Measurements from ENCODE around the gene RBM20. TPM values are rescaled to one million over a fixed set of nuclear protein-coding genes. Genes with fewer than 3 reads are reported as not detected.

The RBM20 gene
- total RNA-seq, 2 experiments from 2014 or later: 0.40 to 0.50 TPM

DNA sequence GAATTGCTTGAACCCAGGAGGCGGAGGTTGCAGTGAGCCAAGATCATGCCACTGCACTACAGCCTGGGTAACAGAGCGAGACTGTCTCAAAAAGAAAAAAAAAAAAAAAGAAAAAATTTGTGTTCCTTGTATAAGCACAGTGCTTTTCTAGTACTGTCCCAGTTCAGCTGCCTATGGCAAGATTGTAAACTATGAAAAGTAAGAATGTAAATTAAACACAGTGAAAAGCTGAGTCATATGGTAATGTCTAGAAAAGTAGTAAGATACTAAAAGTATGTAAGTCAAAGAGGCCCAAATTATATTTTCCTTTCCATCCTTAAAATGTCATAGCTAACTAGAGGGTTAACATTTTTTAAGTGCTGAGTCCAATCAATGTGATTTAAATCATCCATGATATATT lies 42.8 kb downstream of the RBM20 start:
- intact Hi-C loops (cut with micrococcal nuclease): no loop called here
- Mint-ChIP-seq H3K36me3 (ENCODE audit: low read depth) (no peaks in the 10 kb centered on the region), H3K27me3 (ENCODE audit: low read depth) (no peaks in the 10 kb centered on the region), H3K9me3 (no peaks in the 10 kb centered on the region), H3K27ac (no peak overlapping the region), H3K4me3 (no peak overlapping the region), H3K4me1 (ENCODE audit: low read depth) (no peaks in the 10 kb centered on the region)
- CTCF ChIA-PET: no interaction called here
- DNase-seq: no peak

- no peaks in the 10 kb centered on the region for H3K36me3 Mint-ChIP-seq (ENCODE audit: low read depth)
- CTCF ChIA-PET: interaction anchor here (0.9 kb wide), 1 partner anchor 9 kb away, joined by 3 read pairs; no protein-coding TSS in a partner anchor
- no peak overlapping the region for H3K27ac Mint-ChIP-seq
- no peaks in the 10 kb centered on the region for H3K27me3 Mint-ChIP-seq (ENCODE audit: low read depth)
- intact Hi-C loops (cut with micrococcal nuclease): no loop called here
- no peak for DNase-seq
- no peak overlapping the region for H3K4me3 Mint-ChIP-seq
- H3K9me3 Mint-ChIP-seq: no peaks in the 10 kb centered on the region
- H3K4me1 Mint-ChIP-seq (ENCODE audit: low read depth): no peaks in the 10 kb centered on the region
These were observed 43.3 kb downstream of the RBM20 start for GRCh38 chr10:110687400-110687799.

DNA sequence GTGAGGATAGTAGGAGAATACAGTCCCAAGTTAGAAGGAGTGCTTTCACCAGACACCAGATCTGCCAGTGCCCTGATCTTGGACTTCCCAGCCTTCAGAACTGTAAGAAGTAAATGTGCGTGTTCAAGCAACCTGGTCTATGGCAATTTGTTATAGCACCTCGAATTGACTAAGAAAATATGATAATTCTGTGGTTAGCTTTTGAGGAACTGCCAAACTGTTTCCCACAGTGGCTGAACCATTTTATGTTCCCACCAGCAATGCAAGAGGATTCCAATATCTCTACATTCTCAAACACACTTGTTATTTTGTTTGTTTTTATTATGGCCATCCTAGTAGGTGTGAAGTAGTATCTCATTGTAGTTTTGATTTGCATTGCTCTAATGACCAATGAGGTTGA lies 47.0 kb downstream of the RBM20 start:
- CTCF ChIA-PET: no interaction called here
- H3K4me1 Mint-ChIP-seq (ENCODE audit: low read depth): no peaks in the 10 kb centered on the region
- H3K27me3 Mint-ChIP-seq (ENCODE audit: low read depth): no peaks in the 10 kb centered on the region
- intact Hi-C loops (cut with micrococcal nuclease): no loop called here
- peaks cover 5% of the 10 kb centered on the region for H3K9me3 Mint-ChIP-seq
- H3K27ac Mint-ChIP-seq: no peak overlapping the region
- H3K36me3 Mint-ChIP-seq (ENCODE audit: low read depth): no peaks in the 10 kb centered on the region
- H3K4me3 Mint-ChIP-seq: no peak overlapping the region
- DNase-seq: no peak

GRCh38 chr10:110694263-110694662 lies 50.1 kb downstream of the RBM20 start:
- Mint-ChIP-seq H3K27ac (no peak overlapping the region), H3K4me1 (ENCODE audit: low read depth) (no peaks in the 10 kb centered on the region), H3K27me3 (ENCODE audit: low read depth) (no peaks in the 10 kb centered on the region), H3K9me3 (peaks cover 5% of the 10 kb centered on the region), H3K4me3 (no peak overlapping the region), H3K36me3 (ENCODE audit: low read depth) (no peaks in the 10 kb centered on the region)
- DNase-seq: no peak
- intact Hi-C loops (cut with micrococcal nuclease): no loop called here
- CTCF ChIA-PET: no interaction called here

GRCh38 chr10:110694820-110695538 lies 50.8 kb downstream of the RBM20 start:
- CTCF ChIA-PET: no interaction called here
- no peak overlapping the region for H3K27ac Mint-ChIP-seq
- no peaks in the 10 kb centered on the region for H3K4me1 Mint-ChIP-seq (ENCODE audit: low read depth)
- H3K9me3 Mint-ChIP-seq: peaks cover 5% of the 10 kb centered on the region
- intact Hi-C loops (cut with micrococcal nuclease): no loop called here
- no peaks in the 10 kb centered on the region for H3K27me3 Mint-ChIP-seq (ENCODE audit: low read depth)
- H3K4me3 Mint-ChIP-seq: no peak overlapping the region
- H3K36me3 Mint-ChIP-seq (ENCODE audit: low read depth): no peaks in the 10 kb centered on the region
- DNase-seq: no peak

- no peak for DNase-seq
- Mint-ChIP-seq H3K9me3 (peaks cover 5% of the 10 kb centered on the region), H3K4me1 (ENCODE audit: low read depth) (no peaks in the 10 kb centered on the region), H3K27me3 (ENCODE audit: low read depth) (no peaks in the 10 kb centered on the region), H3K4me3 (no peak overlapping the region), H3K27ac (no peak overlapping the region), H3K36me3 (ENCODE audit: low read depth) (no peaks in the 10 kb centered on the region)
- intact Hi-C loops (cut with micrococcal nuclease): no loop called here
- CTCF ChIA-PET: no interaction called here
These were observed 51.4 kb downstream of the RBM20 start for GRCh38 chr10:110695539-110695886.

GRCh38 chr10:110696436-110696835 lies 52.3 kb downstream of the RBM20 start:
- intact Hi-C loops (cut with micrococcal nuclease): no loop called here
- peaks cover 5% of the 10 kb centered on the region for H3K9me3 Mint-ChIP-seq
- CTCF ChIA-PET: interaction anchor here (0.7 to 0.8 kb wide), 3 partner anchors 150 to 886 kb away, joined by 3 to 5 read pairs (median 5); no protein-coding TSS in a partner anchor
- H3K4me1 Mint-ChIP-seq (ENCODE audit: low read depth): peaks cover 3% of the 10 kb centered on the region
- H3K36me3 Mint-ChIP-seq (ENCODE audit: low read depth): no peaks in the 10 kb centered on the region
- H3K27ac Mint-ChIP-seq: no peak overlapping the region
- DNase-seq: no peak
- no peaks in the 10 kb centered on the region for H3K27me3 Mint-ChIP-seq (ENCODE audit: low read depth)
- H3K4me3 Mint-ChIP-seq: no peak overlapping the region

GRCh38 chr10:110698340-110698739 lies 54.2 kb downstream of the RBM20 start:
- Mint-ChIP-seq H3K4me1 (ENCODE audit: low read depth) (peaks cover 3% of the 10 kb centered on the region), H3K27ac (no peak overlapping the region), H3K9me3 (peaks cover under 1% of the 10 kb centered on the region), H3K4me3 (no peak overlapping the region), H3K36me3 (ENCODE audit: low read depth) (no peaks in the 10 kb centered on the region), H3K27me3 (ENCODE audit: low read depth) (no peaks in the 10 kb centered on the region)
- no peak for DNase-seq
- CTCF ChIA-PET: no interaction called here
- intact Hi-C loops (cut with micrococcal nuclease): no loop called here

GRCh38 chr10:110698782-110699201 lies 54.7 kb downstream of the RBM20 start:
- no peak overlapping the region for H3K4me3 Mint-ChIP-seq
- no peaks in the 10 kb centered on the region for H3K9me3 Mint-ChIP-seq
- CTCF ChIA-PET: no interaction called here
- H3K36me3 Mint-ChIP-seq (ENCODE audit: low read depth): no peaks in the 10 kb centered on the region
- no peak for DNase-seq
- H3K27ac Mint-ChIP-seq: no peak overlapping the region
- no peaks in the 10 kb centered on the region for H3K27me3 Mint-ChIP-seq (ENCODE audit: low read depth)
- peaks cover 3% of the 10 kb centered on the region for H3K4me1 Mint-ChIP-seq (ENCODE audit: low read depth)
- intact Hi-C loops (cut with micrococcal nuclease): no loop called here

DNA sequence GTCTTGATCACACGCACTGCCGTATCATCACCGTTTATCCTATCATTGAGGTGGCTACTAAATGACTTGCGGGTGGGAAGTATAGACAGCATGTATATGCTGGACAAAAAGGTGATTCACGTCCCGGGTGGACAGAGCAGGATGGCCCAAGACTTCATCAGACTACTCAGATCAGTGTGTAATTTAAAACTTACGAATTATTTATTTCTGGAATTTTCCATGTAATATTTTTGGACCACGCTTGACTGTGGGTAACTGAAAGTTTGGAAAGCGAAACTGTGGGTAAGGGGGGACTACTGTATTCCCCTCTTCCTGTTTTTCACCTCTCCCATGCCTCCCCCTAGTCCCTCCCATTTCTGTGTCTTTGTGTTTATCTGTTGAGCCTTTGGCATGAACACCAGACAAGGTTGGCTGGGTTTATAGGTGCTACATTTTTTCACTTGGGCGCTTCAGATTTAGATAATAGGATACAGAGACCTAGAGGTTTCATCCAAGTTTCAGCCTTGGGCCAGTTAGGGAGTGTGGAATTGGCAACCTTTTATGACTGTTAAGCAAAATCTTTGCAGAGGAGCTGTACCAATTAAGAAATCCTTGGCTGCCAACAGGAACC lies 55.8 kb downstream of the RBM20 start:
- Mint-ChIP-seq H3K4me3 (no peak overlapping the region), H3K9me3 (no peaks in the 10 kb centered on the region), H3K4me1 (ENCODE audit: low read depth) (peaks cover 3% of the 10 kb centered on the region), H3K27ac (no peak overlapping the region), H3K36me3 (ENCODE audit: low read depth) (no peaks in the 10 kb centered on the region), H3K27me3 (ENCODE audit: low read depth) (no peaks in the 10 kb centered on the region)
- intact Hi-C loops (cut with micrococcal nuclease): no loop called here
- CTCF ChIA-PET: no interaction called here
- DNase-seq: no peak

DNA sequence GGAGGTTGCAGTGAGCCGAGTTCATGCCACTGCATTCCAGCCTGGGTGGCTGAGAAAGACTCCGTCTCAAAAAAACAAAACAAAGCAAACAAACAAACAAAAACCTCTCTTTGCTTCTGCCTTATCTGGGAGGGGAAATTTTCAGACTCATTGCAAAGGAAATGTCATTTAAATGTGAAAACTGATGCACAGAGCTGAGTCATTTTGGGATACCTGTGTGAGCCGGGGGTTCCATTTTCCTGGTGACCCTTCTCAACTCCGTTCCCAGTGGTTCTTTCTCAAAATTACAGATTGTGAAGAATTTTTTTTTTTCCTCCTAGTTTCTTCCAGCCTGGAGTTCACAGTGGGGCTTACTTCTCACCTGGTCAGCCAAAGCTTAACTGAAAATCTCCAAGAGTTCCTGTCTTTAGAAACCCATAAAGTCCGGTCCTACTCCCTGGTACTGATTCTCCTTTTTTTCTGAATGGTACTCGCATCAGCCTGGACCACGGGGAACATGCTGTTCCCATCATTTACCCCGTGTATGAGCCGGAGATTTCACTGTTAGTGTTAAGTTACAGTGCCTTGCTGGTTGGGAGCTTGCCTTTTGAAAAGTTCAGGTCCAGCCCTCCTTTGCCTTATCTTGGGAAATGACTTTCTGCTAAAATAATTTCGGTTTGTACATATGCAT lies 56.9 kb downstream of the RBM20 start:
- H3K4me3 Mint-ChIP-seq: no peak overlapping the region
- intact Hi-C loops (cut with micrococcal nuclease): no loop called here
- no peaks in the 10 kb centered on the region for H3K27me3 Mint-ChIP-seq (ENCODE audit: low read depth)
- CTCF ChIA-PET: no interaction called here
- DNase-seq: no peak
- H3K27ac Mint-ChIP-seq: no peak overlapping the region
- peaks cover 3% of the 10 kb centered on the region for H3K4me1 Mint-ChIP-seq (ENCODE audit: low read depth)
- H3K36me3 Mint-ChIP-seq (ENCODE audit: low read depth): no peaks in the 10 kb centered on the region
- no peaks in the 10 kb centered on the region for H3K9me3 Mint-ChIP-seq

- CTCF ChIA-PET: no interaction called here
- Mint-ChIP-seq H3K4me3 (no peak overlapping the region), H3K36me3 (ENCODE audit: low read depth) (no peaks in the 10 kb centered on the region), H3K27me3 (ENCODE audit: low read depth) (no peaks in the 10 kb centered on the region), H3K9me3 (no peaks in the 10 kb centered on the region), H3K27ac (no peak overlapping the region), H3K4me1 (ENCODE audit: low read depth) (peaks cover 3% of the 10 kb centered on the region)
- DNase-seq: no peak
- intact Hi-C loops (cut with micrococcal nuclease): no loop called here
These were observed 57.5 kb downstream of the RBM20 start for GRCh38 chr10:110701617-110701971.

DNA sequence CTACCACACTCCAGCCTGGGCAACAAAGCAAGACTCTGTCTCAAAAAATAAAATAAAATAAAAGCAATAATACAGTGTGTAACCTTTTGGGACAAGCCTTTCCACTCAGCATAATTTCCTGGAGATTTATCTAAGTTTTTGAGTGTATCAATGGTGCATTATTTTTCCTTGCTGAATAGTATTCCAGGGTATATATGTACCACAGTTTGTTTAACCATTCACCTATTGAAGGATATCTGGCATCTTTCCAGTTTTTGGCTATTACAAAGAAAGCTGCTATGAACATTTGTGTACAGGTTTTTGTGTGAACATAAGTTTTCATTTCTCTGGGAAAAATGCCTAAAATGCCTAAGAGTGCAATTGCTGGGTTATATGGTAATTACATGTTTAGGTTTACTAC lies 59.9 kb downstream of the RBM20 start:
- Mint-ChIP-seq H3K4me1 (ENCODE audit: low read depth) (peaks cover 3% of the 10 kb centered on the region), H3K36me3 (ENCODE audit: low read depth) (no peaks in the 10 kb centered on the region), H3K9me3 (no peaks in the 10 kb centered on the region), H3K27me3 (ENCODE audit: low read depth) (no peaks in the 10 kb centered on the region), H3K27ac (no peak overlapping the region), H3K4me3 (no peak overlapping the region)
- intact Hi-C loops (cut with micrococcal nuclease): no loop called here
- no peak for DNase-seq
- CTCF ChIA-PET: no interaction called here
